ENCODE results near the gene EPB41L2.
"Not testable (repeated sequence)": the region's sequence is repeated elsewhere in the genome, so short reads cannot be mapped to it uniquely, and the experiment has no call there.

Gene EPB41L2

GRCh38 chr6:130936933-130937332 is 126.1 kb downstream of the EPB41L2 start:
- no peak for DNase-seq

- no peak for DNase-seq
Measured at GRCh38 chr6:130935978-130936377, 127.1 kb downstream of the EPB41L2 start.

GRCh38 chr6:130934848-130935585 is 128.0 kb downstream of the EPB41L2 start:
- DNase-seq, result no peak

- DNase-seq, result no peak
Measured at GRCh38 chr6:130933712-130934200, 129.3 kb downstream of the EPB41L2 start.

GRCh38 chr6:130932921-130933320 is 130.1 kb downstream of the EPB41L2 start:
- no peak for DNase-seq

GRCh38 chr6:130932438-130932837 is 130.6 kb downstream of the EPB41L2 start:
- no peak for DNase-seq

GRCh38 chr6:130931683-130932082 is 131.4 kb downstream of the EPB41L2 start:
- no peak for DNase-seq

- no peak for DNase-seq
Measured at GRCh38 chr6:130929036-130929678, 133.9 kb downstream of the EPB41L2 start.

- no peak for DNase-seq
Measured at GRCh38 chr6:130928158-130928912, 134.7 kb downstream of the EPB41L2 start.

- DNase-seq, result no peak
Measured at GRCh38 chr6:130927305-130927704, 135.7 kb downstream of the EPB41L2 start.

GRCh38 chr6:130923350-130923749 is 139.7 kb downstream of the EPB41L2 start:
- DNase-seq, result no peak

GRCh38 chr6:130922922-130923321 is 140.1 kb downstream of the EPB41L2 start:
- DNase-seq, result no peak

GRCh38 chr6:130920969-130921368 is 142.1 kb downstream of the EPB41L2 start:
- no peak for DNase-seq

- DNase-seq, result no peak
Measured at GRCh38 chr6:130918171-130918570, 144.9 kb downstream of the EPB41L2 start.

GRCh38 chr6:130915606-130916005 is 147.4 kb downstream of the EPB41L2 start:
- DNase-seq, result not testable (repeated sequence)

GRCh38 chr6:130913120-130913519 is 149.9 kb downstream of the EPB41L2 start:
- no peak for DNase-seq

- DNase-seq, result no peak
Measured at GRCh38 chr6:130912434-130912833, 150.6 kb downstream of the EPB41L2 start.

- no peak for DNase-seq
Measured at GRCh38 chr6:130908958-130909357, 154.1 kb downstream of the EPB41L2 start.

- DNase-seq, result no peak
Measured at GRCh38 chr6:130908188-130908587, 154.9 kb downstream of the EPB41L2 start.

- no peak for DNase-seq
Measured at GRCh38 chr6:130907687-130908086, 155.4 kb downstream of the EPB41L2 start.

GRCh38 chr6:130906736-130907381 is 156.2 kb downstream of the EPB41L2 start:
- no peak for DNase-seq

- DNase-seq, result no peak
Measured at GRCh38 chr6:130903602-130904001, 159.4 kb downstream of the EPB41L2 start.

GRCh38 chr6:130903007-130903406 is 160.0 kb downstream of the EPB41L2 start:
- DNase-seq, result no peak
